GM18951 (cell line): ENCODE measurements around the gene ZNF629.

Experiments used
- POLR2A ChIP-seq: IDR thresholded peaks from 4 replicates; pipeline ENCODE4 v1.6.1; 2011; ENCODE audit warnings: mild to moderate bottlenecking; ENCODE audit not compliant: insufficient read length, insufficient read depth; ENCODE audit errors: extremely low read depth
- in situ Hi-C: fragments of 300-500 bp; cut with MboI; formaldehyde crosslinking; loops from one replicate; pipeline ENCODE4 v1.12.0; 2022; ENCODE audit warnings: low sequenced_read_pairs, mixed read lengths, inconsistent platforms; ENCODE audit not compliant: unreplicated experiment

Gene ZNF629

GRCh38 chr16:30805056-30805369 is 18.0 kb upstream of the ZNF629 start:
- in situ Hi-C loops = no loop called here
- TF ChIP-seq POLR2A = no peak

GRCh38 chr16:30802936-30803335 is 15.9 kb upstream of the ZNF629 start:
- in situ Hi-C loops = no loop called here
- TF ChIP-seq POLR2A = no peak

GRCh38 chr16:30797670-30798309 is 10.8 kb upstream of the ZNF629 start:
- no peak for TF ChIP-seq POLR2A
- in situ Hi-C loops = no loop called here

- no peak for TF ChIP-seq POLR2A
- in situ Hi-C loops = no loop called here
Observed at GRCh38 chr16:30794634-30795033, 7.6 kb upstream of the ZNF629 start.

DNA sequence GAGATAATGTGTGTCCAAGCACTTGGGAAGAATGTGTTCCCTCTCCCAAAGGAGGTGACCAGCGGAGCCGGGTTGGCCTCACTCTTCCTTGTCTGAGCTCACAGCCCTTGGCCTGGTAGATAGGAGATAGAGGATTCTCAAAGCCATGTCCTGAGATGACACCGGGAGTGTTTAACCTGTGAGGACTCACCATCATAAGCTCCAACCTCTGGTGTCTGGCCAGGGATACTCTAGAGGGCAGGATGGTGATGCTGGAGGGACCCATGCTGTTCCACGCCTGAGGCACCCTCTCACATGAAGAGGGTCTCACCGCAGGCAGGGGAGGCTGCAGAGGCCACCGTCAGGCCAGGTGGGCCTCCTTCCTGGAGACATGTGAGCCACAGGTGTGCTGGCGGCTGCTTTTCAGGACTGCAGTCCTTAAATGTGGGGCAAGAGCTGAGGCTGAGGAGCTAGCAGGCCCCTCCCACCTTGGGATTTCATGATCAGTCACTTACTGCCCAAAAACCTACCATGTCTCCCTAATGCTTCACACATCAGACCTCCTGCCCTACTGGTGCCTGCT is 6.6 kb upstream of the ZNF629 start:
- in situ Hi-C loops = no loop called here
- no peak for TF ChIP-seq POLR2A

GRCh38 chr16:30787613-30788378 is 791 bp upstream of the ZNF629 start:
- in situ Hi-C loops = no loop called here
- no peak for TF ChIP-seq POLR2A

DNA sequence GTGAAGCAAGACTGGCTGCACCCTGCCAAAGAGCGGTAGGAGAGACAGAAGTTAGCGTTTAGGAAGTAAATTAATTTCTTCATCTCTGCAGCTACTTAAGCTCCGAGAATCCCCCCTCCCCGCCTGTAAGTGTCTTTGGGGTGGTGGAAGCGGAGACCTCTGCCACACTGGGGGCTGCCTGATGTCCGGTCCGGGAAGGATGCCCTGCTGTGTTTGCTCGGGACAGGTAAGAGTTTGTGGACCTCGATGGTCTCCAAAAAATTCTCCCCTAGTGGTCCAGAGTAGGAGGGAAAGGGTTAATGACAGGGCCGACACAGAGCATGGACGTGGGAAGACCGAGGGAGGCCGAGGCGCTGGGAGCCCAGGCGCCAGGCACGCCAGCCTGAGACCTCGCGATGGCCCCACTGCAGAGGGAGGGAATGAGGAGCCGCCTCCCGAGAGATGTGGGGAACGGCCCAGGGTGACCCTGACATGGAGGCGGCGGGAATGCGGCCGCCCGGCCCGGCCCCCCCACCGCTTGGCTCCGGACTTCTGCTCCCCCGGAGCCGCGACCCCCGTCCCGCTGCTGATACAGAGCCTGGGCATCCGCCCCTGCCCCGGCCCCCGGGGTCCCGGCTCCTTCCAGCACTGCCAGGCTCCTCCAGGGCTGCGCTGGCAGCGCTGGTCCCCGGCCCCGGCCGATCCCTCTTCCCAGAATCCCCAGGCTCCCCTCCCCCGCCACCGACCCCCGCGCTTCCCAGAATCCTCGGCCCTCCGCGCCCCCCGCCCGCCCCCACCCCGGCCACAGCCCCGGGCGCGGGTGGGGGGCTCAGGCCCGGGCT is 680 bp downstream of the ZNF629 start:
- no peak for TF ChIP-seq POLR2A

GRCh38 chr16:30785126-30786106 is 1.6 kb downstream of the ZNF629 start:
- in situ Hi-C loops = no loop called here
- no peak for TF ChIP-seq POLR2A

More for the DNA sequence above, 680 bp downstream of the ZNF629 start:
- in situ Hi-C loops = no loop called here

DNA sequence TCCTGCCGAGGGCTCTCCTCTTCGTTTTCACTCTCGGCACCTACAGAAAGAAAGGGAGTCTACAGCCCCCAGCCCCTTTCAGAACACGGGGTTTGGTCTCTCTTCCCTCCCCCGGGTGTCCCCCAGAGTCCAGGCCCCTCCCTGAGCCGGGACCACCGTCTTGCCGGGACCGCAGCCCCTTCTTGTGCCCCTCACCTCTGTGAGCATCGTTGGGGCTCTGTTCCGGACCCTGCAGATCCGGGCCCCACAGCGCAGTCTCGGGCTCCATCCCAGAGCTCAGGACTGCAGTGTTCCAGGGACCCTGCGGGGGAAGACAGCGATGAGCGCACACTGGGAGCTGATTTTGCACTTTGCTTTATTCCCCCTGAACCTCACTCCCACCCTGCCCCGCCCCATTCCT is 2.8 kb downstream of the ZNF629 start:
- in situ Hi-C loops = no loop called here
- TF ChIP-seq POLR2A = no peak

DNA sequence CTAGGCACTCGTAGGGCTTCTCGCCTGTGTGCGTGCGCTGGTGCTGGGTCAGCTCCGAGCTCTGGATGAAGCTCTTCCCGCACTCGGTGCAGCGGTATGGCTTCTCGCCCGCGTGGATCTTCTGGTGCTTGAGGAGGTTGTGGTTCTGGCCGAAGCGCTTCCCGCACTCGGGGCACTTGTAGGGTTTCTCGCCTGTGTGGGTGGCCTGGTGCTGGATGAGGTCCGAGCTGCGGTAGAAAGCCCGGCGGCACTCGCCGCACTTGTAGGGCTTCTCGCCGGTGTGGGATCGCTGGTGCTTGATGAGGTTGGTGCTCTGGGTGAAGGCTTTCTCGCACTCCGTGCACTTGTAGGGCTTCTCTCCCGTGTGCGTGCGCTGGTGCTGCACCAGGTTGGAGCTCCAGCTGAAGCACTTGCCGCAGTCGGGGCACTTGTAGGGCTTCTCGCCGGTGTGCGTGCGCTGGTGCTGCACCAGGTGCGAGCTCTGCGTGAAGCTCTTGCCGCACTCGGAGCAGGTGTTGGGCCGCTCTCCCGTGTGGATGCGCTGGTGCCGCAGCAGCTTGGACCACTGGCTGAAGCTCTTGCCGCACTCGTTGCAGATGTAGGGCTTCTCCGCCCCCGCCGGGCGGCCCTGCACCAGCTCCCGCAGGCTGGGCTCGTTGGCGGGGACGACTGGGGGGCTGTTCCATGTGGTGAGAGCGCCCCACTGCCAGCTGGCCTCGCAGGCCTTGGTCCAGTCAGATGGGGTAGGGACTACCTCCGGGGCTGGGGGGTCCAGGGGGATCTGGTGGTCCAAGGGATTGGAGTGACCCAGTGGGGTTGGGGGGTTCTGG is 3.5 kb downstream of the ZNF629 start:
- TF ChIP-seq POLR2A = no peak
- in situ Hi-C loops = no loop called here

DNA sequence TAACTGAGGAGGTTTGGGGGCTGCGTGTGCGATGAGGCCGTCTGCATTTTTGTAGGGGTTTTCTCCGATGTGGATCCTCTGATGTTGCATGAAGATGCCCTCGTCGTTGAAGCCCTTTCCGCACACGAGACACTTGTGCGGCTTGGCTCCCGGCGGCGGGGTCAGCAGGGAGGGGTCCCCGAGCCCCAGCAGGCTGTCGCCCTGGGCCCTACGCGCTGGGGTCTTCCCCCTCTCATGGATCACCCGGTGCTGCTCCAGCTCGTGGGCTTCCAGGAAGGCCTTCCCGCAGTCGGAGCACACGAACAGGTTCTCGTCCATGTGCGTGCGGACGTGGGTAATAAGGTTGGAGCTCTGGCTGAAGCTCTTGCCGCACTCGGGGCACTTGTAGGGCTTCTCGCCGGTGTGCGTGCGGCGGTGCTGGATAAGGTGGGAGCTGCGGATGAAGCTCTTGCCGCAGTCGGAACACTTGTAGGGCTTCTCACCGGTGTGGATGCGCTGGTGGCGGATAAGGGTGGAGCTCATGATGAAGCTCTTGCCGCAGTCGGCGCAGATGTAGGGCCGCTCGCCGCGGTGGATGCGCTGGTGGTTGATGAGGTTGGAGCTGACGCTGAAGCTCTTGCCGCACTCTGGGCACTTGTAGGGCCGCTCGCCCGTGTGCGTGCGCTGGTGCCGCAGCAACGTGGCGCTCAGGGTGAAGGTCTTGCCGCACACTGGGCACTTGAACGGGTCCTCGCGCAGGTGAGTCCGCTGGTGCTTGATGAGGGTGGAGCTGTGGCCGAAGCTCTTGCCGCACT is 4.3 kb downstream of the ZNF629 start:
- TF ChIP-seq POLR2A = no peak
- in situ Hi-C loops = no loop called here

- in situ Hi-C loops = no loop called here
- no peak for TF ChIP-seq POLR2A
Observed at GRCh38 chr16:30780549-30780948, 6.5 kb downstream of the ZNF629 start.
